SK-N-SH treated with all-trans-retinoic acid at 6 μM for 48 hours (cell line): ENCODE results near the gene SUOX.

Experiments
- CREB5 ChIP-seq: fragments of 250-450 bp; sonication (Bioruptor Pico); IDR thresholded peaks from 2 replicates; pipeline ENCODE4 v1.5.1; 2020; ENCODE audit warnings: low read depth, mild to moderate bottlenecking, moderate library complexity
- ZFP3 ChIP-seq: fragments of 250-450 bp; sonication (Bioruptor Pico); IDR thresholded peaks from 2 replicates; pipeline ENCODE4 v1.5.0; 2020; ENCODE audit warnings: mild to moderate bottlenecking, moderate library complexity

- TF ChIP-seq CREB5 (CRISPR knock-in tag), result no peak
- no peak for TF ChIP-seq ZFP3 (CRISPR knock-in tag)
Observed at GRCh38 chr12:55966408-55967281, 30.4 kb upstream of the SUOX start, which contains the start of gene CDK2.
